HG03025 (cell line): ENCODE measurements around the gene ZAP70.

ENCODE experiments used
- ATAC-seq: cut with Tn5 transposase; IDR thresholded peaks from one replicate; pipeline ENCODE4 v1.9.1; 2021; ENCODE audit warnings: mild to moderate bottlenecking, moderate library complexity; ENCODE audit not compliant: unreplicated experiment, low FRiP score

Gene ZAP70

DNA sequence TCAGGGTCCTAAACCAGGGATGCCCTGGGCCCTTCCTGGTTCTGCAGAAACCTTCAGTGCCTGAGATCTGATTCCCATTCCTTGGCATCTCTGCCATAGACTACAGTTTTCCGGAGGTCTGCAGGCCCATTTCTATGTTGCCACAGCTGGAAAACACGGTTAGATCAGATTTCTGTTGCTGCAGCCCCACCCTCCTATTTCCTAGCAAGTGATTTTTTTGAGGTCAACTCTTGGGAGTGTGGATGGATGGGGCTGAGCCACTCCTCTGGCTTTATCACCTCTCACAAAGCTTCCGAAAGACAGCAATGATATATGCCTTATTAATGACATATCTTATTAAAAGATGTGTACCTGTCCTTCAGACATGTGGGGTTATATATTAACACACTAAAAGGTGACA is 56.3 kb downstream of the ZAP70 start:
- no peak for ATAC-seq

DNA sequence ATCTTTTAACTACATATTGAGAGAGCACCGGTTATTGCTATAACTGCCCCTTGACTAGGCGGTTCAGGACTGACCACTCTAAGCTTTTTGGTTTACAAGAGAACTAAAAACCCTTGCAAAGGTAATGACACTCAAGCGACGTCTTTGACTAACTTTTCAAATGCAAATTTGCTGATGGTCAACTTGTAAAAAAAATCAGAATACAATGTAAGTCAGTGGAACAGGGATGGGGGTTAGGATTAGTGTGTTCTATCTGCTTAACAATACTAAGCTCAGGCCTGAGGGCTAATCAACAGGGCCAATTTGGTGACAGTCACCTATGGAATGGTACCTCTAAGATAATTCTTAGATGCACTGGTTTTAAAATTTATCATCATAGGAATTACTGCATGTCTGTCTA is 57.1 kb downstream of the ZAP70 start:
- no peak for ATAC-seq

DNA sequence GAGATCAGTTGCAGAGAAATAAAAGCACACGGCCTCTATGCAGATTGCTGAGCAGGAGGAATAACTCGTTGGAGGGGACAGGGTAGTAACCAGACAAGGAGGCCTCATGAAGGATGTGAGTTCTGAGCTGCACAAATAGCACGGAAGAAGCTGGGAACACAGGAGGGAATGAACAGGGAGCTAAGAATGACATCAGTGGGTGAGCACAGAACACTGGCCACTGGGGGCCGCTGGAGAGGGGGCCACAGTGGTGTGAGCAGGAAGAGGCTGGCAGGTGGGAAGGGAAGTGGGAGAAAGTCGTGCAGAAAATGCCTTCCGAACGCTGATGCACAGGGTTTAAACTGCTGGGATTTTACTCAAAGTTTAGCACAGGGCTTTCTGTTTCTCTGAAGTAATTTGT is 61.0 kb downstream of the ZAP70 start:
- ATAC-seq = no peak

DNA sequence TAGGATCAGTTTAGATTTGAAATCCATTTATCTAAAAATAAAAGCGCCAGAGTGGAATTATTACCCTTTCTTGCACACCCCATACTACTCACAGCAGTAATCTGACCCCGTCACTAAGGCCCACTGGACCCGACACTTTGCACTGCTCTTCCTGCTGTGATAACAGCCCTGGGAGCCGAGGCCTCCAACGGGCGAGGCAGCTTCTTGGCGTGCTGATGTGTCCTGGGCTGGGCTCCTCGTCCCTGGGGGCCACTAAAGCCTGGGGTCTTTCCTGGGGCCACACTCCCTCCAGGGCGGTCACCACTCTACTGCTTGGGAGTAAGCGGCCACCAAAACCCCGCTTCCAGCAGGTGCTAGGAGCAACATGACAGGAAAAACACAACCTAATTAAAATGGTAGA is 61.7 kb downstream of the ZAP70 start:
- ATAC-seq = no peak

DNA sequence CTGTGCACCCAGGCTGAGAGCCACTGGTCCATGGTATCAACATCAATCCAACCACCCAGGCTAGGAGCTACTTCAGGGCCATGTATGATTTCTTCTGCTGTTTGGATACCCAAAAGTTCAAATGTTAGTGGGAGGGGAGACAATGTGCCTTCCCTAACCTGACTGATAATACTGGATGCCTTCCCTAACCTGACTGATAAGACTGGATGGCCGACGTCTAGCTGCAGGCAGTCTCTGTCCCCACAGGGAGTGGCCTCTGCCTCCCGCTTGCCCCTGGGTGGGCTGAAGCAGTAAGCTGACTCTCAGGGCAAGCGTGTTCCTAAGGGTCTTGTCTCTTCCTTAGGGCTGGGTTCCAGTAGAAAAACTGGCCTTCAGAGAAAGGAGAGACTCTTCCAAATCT is 65.8 kb downstream of the ZAP70 start:
- no peak for ATAC-seq

DNA sequence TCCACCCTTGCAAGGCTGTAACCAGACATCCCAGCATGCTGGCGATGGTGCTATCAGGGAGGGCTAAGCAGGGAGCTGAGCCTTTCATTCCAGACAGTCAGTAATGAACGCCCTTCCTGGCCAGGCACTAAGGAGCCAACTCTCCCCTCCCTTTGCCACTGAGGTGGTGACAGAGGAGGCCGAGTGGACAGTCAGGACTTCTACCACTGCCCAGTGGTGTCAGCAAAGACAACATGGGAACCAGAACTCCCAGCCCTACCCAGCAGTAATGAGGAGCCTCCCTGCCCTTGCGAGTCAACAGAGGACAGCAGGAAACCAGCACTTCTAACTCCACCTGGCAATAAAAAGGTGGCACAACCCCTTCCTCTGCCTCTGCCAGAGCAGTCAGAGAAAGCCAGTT is 68.6 kb downstream of the ZAP70 start:
- no peak for ATAC-seq

DNA sequence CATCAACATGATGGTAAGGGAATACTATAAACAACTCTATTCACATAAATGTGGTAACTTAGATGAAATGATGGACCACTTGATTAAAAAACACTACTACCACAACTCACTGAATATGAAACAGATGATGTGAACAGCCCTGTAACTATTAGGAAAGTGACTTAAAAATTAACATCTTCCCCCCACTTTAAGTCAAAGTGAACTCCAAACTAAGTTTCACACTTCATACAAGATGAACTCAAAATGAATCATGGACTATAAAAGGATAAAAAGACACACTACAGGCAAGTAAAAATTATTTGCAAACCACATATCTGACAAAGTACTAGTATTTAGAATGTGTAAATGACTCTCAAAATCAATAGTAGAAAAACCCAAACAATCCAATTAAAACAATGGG is 71.6 kb downstream of the ZAP70 start:
- ATAC-seq = no peak

DNA sequence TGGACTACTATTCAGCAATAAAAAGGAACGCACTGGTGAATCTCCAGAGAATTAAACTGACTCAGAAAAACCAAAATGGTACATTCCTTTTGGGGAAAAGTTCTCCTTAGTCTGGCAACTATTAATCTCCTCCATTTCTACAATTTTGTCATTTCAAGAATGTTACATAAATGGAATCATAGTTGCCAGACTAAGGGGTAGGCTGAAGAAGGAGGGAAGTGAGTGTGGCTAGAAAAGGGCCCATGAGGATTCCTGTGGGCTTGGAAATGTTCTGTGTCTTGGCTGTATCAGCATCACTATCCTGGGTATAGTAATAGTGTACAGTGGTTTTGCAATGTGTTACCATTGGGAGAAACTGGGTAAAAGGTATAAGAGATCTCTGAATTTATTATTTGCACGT is 72.4 kb downstream of the ZAP70 start:
- ATAC-seq = no peak

DNA sequence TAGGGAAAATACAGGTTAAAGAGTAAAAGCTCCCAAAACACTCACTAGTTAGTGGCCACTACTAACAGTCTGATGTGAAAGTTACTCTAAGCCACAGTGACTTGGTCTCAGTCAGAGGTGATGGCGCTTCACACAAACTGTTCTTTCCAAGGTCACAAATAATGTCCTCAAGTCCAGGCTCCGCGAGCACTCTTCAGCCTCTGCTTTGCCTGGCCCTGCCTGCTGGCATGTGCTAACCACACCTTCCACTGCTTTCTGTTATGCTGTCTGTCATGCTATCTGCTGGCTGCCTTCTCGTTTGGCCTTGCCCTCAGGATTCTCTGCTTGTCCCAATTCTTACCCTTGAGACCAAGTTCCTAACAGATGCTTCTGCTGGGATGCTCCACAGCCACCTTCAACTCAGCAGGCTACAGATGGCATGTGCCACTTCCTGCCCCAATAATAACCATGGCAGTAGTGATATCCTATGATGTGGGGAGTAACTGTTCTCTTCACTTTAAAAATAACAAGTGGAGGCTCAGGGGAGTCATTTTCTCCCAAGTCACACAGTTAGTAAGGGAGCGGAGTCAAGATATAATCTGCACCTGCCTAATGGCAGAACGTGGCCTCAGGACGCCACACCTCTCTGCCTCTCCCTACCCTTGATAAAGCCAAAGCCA is 75.7 kb downstream of the ZAP70 start:
- ATAC-seq = no peak
